ENCODE results near the gene PIGS.
A peak's percentile ranks its signal among the peaks of the same experiment; 100 is the strongest.
"Not testable (repeated sequence)": the region's sequence is repeated elsewhere in the genome, so short reads cannot be mapped to it uniquely, and the experiment has no call there.

Gene PIGS

GRCh38 chr17:28529013-28529400 lies 42.3 kb downstream of the PIGS start:
- DNase-seq (ENCODE audit: low read depth) = no peak

- peak; percentile 34 for DNase-seq (ENCODE audit: low read depth)
Observed at GRCh38 chr17:28528327-28529012, 42.9 kb downstream of the PIGS start.

- no peak for DNase-seq (ENCODE audit: low read depth)
Observed at GRCh38 chr17:28527859-28528258, 43.5 kb downstream of the PIGS start.

GRCh38 chr17:28527181-28527681 lies 44.1 kb downstream of the PIGS start:
- no peak for DNase-seq (ENCODE audit: low read depth)

- DNase-seq (ENCODE audit: low read depth) = no peak
Observed at GRCh38 chr17:28526381-28526780, 44.9 kb downstream of the PIGS start.

GRCh38 chr17:28524476-28525424 lies 46.6 kb downstream of the PIGS start:
- peak; percentile 66 for DNase-seq (ENCODE audit: low read depth)

GRCh38 chr17:28523876-28524275 lies 47.4 kb downstream of the PIGS start:
- no peak for DNase-seq (ENCODE audit: low read depth)

- DNase-seq (ENCODE audit: low read depth) = no peak
Observed at GRCh38 chr17:28523186-28523585, 48.1 kb downstream of the PIGS start.

- not testable (repeated sequence) for DNase-seq (ENCODE audit: low read depth)
Observed at GRCh38 chr17:28522281-28522680, 49.0 kb downstream of the PIGS start.

GRCh38 chr17:28521311-28522085 lies 49.8 kb downstream of the PIGS start:
- DNase-seq (ENCODE audit: low read depth) = no peak

- DNase-seq (ENCODE audit: low read depth) = no peak
Observed at GRCh38 chr17:28520687-28521086, 50.6 kb downstream of the PIGS start.

GRCh38 chr17:28519236-28519635 lies 52.1 kb downstream of the PIGS start:
- no peak for DNase-seq (ENCODE audit: low read depth)

- no peak for DNase-seq (ENCODE audit: low read depth)
Observed at GRCh38 chr17:28518578-28518977, 52.7 kb downstream of the PIGS start.

- DNase-seq (ENCODE audit: low read depth) = no peak
Observed at GRCh38 chr17:28518132-28518531, 53.2 kb downstream of the PIGS start.

- DNase-seq (ENCODE audit: low read depth) = no peak
Observed at GRCh38 chr17:28515518-28515917, 55.8 kb downstream of the PIGS start.

- DNase-seq (ENCODE audit: low read depth) = no peak
Observed at GRCh38 chr17:28514561-28515002, 56.7 kb downstream of the PIGS start.

GRCh38 chr17:28513476-28513875 lies 57.8 kb downstream of the PIGS start:
- DNase-seq (ENCODE audit: low read depth) = no peak

- DNase-seq (ENCODE audit: low read depth) = no peak
Observed at GRCh38 chr17:28511858-28512461, 59.4 kb downstream of the PIGS start.

- DNase-seq (ENCODE audit: low read depth) = peak; percentile 23
Observed at GRCh38 chr17:28509789-28510188, 61.5 kb downstream of the PIGS start.

GRCh38 chr17:28508211-28508724 lies 63.1 kb downstream of the PIGS start:
- DNase-seq (ENCODE audit: low read depth) = no peak

- peak; percentile 20 for DNase-seq (ENCODE audit: low read depth)
Observed at GRCh38 chr17:28507567-28508203, 63.6 kb downstream of the PIGS start.
